LNCAP (cell line): ENCODE results near the gene CD96.

Experiments used
- CTCF ChIP-seq: fragments of 450-650 bp; IDR thresholded peaks from 2 replicates; pipeline ENCODE4 v1.5.1; 2017; ENCODE audit warnings: mild to moderate bottlenecking

Gene CD96

GRCh38 chr3:111596328-111596727, 54.3 kb downstream of the CD96 start:
- no peak for TF ChIP-seq CTCF

GRCh38 chr3:111598139-111598538, 56.1 kb downstream of the CD96 start:
- TF ChIP-seq CTCF = no peak

- TF ChIP-seq CTCF = no peak
Observed at GRCh38 chr3:111598552-111598951, 56.6 kb downstream of the CD96 start.

- TF ChIP-seq CTCF = no peak
Observed at GRCh38 chr3:111601810-111602209, 59.8 kb downstream of the CD96 start.

GRCh38 chr3:111603679-111604078, 61.7 kb downstream of the CD96 start:
- TF ChIP-seq CTCF = no peak

- no peak for TF ChIP-seq CTCF
Observed at GRCh38 chr3:111604119-111604518, 62.1 kb downstream of the CD96 start.

- TF ChIP-seq CTCF = no peak
Observed at GRCh38 chr3:111605018-111605417, 63.0 kb downstream of the CD96 start.

GRCh38 chr3:111605493-111605892, 63.5 kb downstream of the CD96 start:
- no peak for TF ChIP-seq CTCF
